LNCaP clone FGC (cell line): ENCODE measurements around the gene GTF2F2.

Experiments
- DNase-seq: peaks from one replicate; pipeline ENCODE4 v3.0.0-alpha.2; 2011; ENCODE audit warnings: low read depth
- H3K4me3 ChIP-seq: 2 replicates; pipeline ENCODE4 v1.5.1; 2011; ENCODE audit warnings: mild to moderate bottlenecking, low read depth, low read length, control low read depth
- TF ChIP-seq, protein P1 (sequence below): IDR thresholded peaks from 2 replicates; pipeline ENCODE4 v1.5.1; 2012; ENCODE audit warnings: mild to moderate bottlenecking; ENCODE audit not compliant: control insufficient read depth, insufficient read depth; ENCODE audit errors: extremely low read depth

The GTF2F2 gene

DNA sequence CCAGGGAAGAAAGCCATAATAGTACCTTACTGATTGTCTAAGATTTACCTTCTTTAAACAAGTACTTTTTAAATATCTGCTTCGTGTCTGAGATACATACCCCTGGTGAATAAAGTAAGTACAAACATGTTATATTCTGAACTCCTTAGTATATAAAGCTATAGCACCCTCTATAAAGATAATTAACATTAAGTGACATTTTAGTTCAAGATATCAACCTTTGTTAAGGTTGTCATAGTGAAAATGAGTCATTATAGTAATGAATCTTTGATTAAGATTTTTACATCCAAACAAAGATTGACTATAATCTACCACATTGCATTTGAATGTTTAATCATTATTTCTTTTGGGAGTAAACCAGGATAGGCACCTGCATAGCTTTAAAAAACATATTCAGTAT lies 135.9 kb downstream of the GTF2F2 start:
- no peak overlapping the region for H3K4me3 ChIP-seq
- no peak for DNase-seq
- TF ChIP-seq, protein P1, sequence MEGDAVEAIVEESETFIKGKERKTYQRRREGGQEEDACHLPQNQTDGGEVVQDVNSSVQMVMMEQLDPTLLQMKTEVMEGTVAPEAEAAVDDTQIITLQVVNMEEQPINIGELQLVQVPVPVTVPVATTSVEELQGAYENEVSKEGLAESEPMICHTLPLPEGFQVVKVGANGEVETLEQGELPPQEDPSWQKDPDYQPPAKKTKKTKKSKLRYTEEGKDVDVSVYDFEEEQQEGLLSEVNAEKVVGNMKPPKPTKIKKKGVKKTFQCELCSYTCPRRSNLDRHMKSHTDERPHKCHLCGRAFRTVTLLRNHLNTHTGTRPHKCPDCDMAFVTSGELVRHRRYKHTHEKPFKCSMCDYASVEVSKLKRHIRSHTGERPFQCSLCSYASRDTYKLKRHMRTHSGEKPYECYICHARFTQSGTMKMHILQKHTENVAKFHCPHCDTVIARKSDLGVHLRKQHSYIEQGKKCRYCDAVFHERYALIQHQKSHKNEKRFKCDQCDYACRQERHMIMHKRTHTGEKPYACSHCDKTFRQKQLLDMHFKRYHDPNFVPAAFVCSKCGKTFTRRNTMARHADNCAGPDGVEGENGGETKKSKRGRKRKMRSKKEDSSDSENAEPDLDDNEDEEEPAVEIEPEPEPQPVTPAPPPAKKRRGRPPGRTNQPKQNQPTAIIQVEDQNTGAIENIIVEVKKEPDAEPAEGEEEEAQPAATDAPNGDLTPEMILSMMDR = no peak

DNA sequence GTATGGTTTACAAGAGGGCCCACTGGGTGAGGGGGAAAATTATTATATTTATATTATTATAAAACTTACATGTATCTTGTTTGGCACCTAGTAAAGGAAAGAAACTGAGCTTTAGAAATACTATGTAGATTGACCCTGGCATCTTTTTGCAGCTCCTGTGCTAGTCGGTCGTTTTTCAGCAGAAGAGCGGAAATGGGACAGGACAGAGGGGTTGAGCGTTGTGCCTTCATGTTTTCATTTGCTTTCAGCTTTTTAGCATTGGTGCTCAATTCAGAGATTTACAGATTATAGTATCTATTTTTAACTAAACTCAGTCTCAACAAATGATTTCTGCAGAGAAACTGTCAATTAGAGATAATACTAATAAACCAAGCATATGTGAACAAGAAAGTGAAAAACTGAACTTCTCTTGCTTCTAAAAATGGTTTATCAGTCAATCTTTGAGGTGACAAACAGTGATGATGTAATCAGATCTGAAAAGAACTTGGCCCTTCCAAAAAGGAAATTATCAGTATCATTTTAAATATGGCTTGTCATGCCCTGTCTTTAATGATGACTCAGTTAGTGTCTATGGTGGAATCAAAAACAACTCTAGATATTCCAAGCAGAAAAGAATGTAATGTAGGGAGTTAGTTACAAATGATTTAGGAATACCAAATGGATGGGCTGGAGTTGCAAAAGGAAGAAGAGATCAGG lies 137.5 kb downstream of the GTF2F2 start:
- TF ChIP-seq, protein P1 = no peak
- no peak overlapping the region for H3K4me3 ChIP-seq
- DNase-seq = no peak

DNA sequence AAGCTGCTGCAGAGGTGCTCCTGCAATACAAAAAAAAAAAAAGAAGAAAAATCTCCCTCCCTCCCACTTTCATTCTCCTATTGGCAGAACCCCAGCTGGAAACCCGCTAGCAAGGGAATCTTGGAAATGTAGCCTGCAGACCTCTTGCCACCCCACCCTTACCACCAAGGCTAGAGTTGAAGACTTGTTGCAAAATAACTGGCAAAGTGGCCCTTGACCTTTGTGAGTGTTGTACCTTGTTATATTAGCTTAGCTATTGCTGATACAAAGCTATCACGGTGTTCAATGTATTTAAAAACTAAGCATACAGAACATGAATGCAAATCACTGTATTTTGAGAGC lies 138.0 kb downstream of the GTF2F2 start:
- no peak for DNase-seq
- TF ChIP-seq, protein P1 = no peak
- H3K4me3 ChIP-seq = no peak overlapping the region

DNA sequence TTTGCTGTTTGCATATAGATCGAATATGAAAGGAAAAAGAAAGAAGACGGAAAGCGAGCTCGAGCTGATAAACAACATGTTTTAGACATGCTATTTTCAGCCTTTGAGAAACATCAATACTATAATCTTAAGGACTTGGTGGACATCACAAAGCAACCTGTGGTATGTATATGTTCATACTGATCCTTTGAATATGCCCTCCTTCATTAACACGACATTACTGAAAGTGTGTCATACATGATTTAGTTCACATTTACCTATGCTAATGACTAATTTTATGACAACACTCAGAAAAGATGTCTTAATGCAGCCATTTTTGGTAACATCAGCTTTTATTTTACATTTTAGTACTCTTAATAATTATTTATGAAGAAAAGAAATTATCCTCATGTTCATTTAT lies 146.9 kb downstream of the GTF2F2 start:
- H3K4me3 ChIP-seq = no peak overlapping the region
- DNase-seq = no peak
- TF ChIP-seq, protein P1 = no peak

DNA sequence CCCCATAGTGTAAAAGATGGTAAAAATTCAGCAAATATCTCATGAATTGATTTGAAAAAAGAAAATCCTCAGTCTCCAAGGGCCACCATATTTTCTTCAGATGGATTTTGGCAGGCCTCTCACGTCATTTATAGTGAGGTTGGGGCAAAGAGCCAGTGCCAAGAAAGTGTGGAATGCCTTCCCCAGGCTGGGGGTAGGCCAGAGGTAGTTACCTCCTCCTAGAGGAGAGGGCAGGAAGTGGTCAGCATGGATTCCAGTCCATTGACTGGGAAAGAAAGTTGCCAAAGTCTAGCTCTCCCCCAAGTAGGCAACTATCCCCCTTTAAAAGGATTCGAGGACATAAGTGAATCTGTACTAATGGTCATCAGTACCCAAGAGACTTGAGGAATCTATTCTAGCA lies 148.9 kb downstream of the GTF2F2 start:
- H3K4me3 ChIP-seq = no peak overlapping the region
- TF ChIP-seq, protein P1 = no peak

DNA sequence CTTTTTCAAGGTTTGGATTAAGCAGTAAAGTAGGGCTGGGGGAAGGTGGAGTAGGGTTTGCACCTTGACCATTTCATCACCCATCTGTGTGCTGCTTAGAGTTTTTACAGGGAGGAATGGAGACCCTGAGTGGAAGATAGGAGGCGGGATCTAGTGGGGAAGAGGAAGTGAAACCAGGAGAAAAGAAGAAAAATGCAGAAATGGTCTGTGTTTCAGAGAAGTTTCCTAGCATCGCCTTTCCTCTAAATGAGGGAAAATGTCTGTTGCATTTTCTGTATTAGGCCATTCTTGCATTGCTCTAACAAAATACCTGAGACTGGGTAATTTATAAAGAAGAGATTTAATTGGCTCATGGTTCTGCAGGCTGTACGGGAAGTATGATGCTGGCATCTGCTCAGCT lies 156.6 kb downstream of the GTF2F2 start:
- TF ChIP-seq, protein P1 = no peak
- no peak for DNase-seq
- H3K4me3 ChIP-seq = no peak overlapping the region

More for the DNA sequence above, 148.9 kb downstream of the GTF2F2 start:
- no peak for DNase-seq

DNA sequence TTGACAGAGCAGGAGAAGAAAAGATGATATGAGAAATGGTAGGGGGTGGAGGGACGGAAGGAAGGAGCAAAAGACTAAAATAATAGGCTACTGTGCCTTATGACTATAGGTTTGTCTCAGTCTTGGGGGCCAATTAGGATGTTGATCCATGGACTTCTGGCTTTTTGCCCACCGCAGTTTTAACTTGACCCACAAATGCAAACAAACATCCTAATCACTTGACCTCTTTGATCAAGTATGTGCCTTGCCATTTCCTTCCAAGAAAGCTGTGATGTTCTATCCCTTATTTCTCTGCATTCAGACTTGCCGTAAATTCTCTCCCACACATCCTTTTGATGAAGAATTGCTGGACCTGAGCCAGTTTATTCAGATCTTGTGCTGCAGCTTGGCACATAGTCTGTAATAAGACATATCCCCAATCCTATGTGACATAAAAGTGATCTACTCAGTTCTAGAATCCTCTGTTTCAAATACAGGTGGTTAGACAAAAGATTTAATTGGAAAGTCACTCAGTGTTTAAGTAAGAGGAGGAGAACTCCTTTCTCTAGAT lies 157.9 kb downstream of the GTF2F2 start:
- H3K4me3 ChIP-seq = no peak overlapping the region
- TF ChIP-seq, protein P1 = no peak
- no peak for DNase-seq
